GM21367 (cell line): Measurements from ENCODE around the gene SHISA5.

Source experiments
- ATAC-seq: cut with Tn5 transposase; IDR thresholded peaks from one replicate; pipeline ENCODE4 v1.9.1; 2021; ENCODE audit not compliant: unreplicated experiment

SHISA5 gene

GRCh38 chr3:48432411-48433371 lies 71.3 kb downstream of the SHISA5 start:
- no peak for ATAC-seq

GRCh38 chr3:48431224-48432029 lies 72.5 kb downstream of the SHISA5 start:
- ATAC-seq = no peak

GRCh38 chr3:48430708-48431101 lies 73.3 kb downstream of the SHISA5 start:
- ATAC-seq = no peak

DNA sequence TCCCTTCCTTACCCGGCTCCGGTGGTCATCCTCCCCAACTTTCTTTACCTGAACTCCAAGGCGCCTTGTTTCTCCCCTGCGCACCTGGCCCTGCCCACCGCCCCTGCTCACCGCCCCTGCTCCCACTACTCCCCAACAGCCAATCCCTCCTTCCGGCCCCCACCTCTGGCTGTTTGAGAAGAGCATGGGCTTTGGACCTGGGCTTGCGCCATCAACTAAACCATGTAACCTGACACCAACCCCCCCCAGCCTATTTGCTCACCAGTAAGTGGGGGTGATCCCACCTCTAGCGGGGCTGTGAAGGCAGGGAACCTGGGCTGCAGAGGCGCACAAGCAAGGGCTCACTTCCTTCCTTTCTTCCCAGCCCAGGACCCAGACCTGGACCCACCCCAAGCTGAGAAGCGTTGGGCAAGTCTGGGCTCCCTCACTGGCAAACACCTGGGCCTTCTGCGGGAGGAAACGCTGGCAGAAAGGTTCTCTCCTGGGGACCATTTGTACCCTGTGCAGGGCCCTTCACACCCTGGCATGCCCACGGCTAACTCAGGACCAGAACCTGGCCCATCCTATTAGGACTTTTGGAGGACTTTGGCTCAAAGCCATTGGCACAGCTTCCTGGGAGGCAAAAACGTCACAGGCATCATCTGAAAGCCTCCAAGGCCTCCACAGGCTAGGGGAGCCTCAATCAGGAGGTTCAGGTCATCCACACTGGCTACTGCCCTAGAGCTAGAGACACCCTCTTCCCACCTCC lies 73.8 kb downstream of the SHISA5 start, which contains the start of gene PLXNB1:
Gene PLXNB1, minus strand, starts transcription at position 127 of the 748 bp plus-strand sequence. CDS start 5,475 bp downstream, outside the sequence.
- ATAC-seq = no peak

- no peak for ATAC-seq
Observed at GRCh38 chr3:48429317-48429959, 74.5 kb downstream of the SHISA5 start.

- no peak for ATAC-seq
Observed at GRCh38 chr3:48428572-48429316, 75.2 kb downstream of the SHISA5 start.

- no peak for ATAC-seq
Observed at GRCh38 chr3:48428088-48428571, 75.8 kb downstream of the SHISA5 start.

GRCh38 chr3:48427630-48427962 lies 76.4 kb downstream of the SHISA5 start:
- ATAC-seq = no peak

DNA sequence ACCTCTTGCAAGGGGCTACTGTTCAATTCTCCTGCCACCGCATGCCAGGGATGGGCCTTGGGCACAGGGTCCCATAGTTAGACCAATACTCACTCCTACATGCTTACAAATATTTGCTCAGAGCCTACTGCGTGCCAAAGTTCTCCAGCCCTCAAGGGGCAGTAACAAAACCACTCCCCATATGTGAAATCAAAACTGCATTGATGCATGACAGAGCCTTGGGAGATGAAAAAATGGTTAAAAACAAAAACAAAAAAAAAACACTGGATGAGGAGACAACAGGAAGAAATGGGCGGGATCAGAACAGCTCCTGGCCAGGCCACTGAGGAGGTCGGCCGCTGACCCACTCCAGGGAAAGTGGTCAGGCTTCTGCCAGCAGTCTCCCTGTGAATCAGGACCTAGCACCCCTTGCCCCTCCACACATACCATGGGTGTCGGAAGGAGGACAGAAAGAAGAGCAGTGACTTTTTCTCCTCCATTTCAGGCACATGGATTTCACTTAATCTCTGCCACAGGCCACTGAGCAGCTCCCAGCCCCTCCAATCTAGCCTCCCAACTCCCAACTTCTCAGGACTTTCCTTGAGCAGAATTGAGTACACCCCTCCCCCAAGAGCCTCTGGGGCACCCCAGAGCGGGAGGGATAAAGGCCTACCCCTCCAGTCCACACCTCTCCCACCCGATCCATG lies 76.9 kb downstream of the SHISA5 start:
- ATAC-seq = no peak

DNA sequence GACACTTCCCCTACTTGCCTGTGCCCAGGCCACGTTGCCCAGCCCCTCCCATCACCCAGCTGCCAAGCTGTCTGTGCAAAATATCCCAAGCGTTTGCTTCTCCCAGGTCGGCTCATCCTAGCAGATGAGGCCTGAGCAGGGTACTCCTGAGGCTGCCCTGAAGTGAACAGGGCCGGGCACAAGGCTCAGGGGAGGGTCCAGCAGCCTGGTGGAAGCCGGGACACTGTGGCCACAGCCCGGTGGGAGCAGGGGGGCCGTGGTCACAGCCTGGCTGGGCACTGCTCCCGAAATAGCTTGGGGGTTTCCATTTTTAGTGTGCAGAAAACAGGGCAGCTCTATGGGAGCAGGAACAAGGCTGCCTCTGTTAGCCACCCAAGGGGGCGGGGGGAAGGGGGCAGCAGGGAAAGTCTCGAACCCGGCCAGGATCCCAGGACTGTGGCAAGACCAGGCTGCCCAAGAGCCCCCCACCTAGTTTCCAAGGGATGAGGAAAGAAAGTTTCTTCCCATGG lies 77.5 kb downstream of the SHISA5 start:
- no peak for ATAC-seq

- no peak for ATAC-seq
Observed at GRCh38 chr3:48425281-48425812, 78.6 kb downstream of the SHISA5 start.

DNA sequence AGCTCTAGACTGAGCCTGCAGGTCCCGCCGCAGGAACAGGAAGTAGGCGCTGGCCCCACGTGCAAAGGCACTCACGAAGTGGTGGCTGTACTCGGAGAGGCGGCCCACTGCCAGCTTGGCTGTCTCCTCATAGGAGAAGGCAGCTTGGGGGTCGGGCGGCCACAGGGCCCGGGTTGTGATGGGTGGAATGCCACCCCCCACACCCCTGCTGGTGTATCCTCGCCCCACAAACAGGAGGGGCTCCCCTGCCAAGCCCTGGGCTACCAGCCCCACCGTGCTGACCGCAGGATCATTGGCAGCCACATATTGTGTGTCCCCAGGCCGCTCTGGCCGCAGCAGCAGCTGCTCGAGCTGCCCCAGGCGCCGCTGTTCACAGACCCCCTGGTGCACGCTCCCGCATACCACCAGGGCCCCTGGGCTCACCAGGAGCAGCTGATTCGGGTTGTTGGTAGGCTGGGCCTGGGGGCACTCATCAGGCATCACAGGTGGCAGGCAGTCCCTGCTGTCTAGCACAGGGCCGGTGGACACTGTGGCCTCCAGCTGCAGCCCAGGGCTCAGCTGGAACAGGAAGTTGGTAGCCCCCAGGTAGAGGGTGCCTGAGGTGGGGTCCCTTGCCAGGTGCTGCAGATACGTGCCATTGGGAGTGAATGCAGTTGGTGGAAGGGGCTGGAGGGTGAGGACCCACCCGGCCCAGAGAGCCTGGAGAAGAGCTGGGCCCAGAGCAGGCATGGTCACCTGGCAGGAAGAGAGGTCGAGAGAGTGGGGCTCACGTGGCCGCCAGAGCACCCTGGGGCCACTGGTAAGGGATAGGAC lies 79.9 kb downstream of the SHISA5 start:
- no peak for ATAC-seq

DNA sequence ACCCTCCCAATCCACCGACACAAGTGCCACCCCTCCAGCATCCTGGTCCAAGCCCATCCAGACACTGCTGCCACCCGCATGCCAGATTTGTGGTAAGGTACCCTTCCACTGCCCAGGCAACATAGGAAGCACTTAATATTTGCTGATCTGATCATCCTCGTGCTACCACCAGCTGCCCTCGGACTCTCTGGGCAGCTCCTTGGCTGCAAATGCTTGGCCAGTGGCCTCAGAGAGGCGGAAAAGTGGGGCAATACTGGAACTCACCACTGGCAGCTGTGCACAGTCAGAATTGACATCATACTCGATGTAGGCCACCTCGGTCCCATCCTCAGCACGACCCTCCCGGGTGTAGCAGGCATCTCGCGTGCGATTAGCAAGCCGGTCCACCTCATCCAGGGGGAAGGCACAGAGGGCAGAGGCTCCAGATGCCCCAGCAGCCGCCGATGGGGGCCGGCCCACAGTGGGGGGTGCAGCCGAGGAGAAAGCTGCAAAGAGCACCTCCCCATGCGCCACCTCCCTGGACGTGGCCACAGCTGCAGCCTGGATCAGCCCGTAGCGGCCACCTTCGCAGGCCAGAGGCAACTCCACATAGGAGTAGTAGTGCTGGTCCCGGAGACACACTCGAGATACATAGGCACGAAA lies 80.6 kb downstream of the SHISA5 start:
- no peak for ATAC-seq

DNA sequence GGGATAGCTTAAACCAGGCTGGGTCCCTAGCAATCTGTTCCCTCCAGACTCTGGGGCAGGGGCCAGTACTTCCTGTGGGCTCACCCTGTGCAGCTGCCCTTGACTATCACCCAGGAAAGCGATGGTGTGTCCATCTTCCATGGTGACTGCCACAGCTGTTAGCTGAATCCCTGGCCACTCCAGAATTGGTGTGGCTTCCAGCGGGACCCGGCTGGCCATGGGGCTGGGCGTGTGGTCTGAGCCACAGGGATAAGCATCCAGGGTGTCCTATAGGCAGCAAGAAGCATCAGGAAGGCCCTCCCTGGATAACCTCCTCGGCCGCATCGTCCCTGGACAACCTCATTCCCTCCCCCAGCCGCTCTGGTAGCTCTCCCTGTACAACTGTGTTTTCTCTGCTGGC lies 81.3 kb downstream of the SHISA5 start:
- ATAC-seq = no peak

DNA sequence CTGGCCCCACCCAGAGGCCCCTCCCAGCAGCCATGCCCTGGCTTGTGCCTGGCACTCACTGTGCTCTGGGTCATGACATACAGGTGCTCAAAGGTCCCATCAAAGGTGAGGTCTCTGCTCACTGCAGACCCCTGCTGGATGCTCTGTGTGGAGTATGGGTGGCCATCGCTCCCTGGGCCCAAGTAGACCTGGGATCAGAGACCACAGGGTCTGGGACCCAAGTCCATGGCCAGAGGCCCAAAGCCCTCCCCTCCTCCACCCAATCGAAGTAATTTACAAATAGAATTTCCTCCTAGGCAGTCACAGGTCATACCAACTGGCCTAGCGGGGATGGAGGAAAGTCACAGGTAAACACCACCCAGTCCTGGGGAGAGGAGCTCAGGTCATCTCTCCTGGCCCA lies 81.7 kb downstream of the SHISA5 start:
- ATAC-seq = no peak

DNA sequence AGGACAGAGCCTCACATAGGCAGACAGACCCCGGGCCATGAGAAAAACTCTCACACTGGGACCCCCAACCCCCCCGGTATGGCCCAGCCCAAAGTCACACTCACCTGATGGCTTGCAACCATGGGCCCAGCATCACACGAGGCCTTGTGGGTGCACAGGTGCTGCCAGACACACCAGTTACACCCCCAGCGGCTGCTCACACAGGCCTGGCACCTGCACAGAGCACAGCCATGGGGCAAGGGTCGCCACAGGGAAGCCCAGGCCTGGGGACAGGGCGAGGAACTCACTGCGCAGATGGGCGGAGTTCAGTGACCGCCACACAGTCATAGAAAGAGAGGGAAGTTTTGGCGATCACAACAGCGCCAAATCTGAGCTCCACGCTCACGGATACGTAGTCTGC lies 83.4 kb downstream of the SHISA5 start:
- no peak for ATAC-seq

DNA sequence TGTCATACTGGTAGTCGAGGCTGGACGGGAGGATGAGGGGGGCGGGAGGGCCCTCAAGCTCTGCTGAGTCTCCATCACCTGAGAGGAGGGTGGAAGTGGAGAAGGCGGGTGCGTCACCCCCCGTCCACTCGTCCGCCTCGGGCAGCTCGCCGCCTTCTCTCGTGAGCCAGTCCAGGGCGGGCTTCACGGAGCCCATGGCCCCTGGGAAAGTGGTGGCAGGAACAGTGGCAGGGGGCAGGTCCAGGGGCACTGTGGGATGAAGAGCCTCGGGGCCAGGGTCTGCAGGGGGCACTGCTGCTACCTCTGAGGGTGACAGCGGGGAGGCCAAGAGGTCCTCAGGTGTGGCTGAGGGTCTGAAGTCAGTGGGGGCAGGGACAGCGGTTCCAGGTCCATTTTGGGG lies 84.4 kb downstream of the SHISA5 start:
- no peak for ATAC-seq

DNA sequence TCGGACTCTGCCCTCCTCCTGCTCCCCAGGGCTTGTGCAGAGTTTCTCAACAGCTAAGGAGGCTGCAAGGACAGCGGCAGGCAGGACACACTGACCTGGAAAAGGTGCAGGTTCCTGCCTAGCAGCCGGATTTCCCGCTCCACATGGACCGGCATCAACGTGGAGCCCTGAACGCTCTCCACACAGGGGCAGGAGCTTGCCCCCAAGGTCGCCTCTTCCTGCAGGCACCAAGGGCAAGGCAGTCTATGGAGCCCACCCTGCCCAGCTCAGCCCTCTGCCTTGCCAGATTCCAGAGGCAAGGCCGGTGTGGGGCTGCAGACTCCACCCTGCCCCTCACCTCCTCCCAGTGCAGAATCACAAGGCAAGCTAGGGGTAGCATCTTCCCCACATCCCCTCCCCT lies 84.8 kb downstream of the SHISA5 start:
- no peak for ATAC-seq
